OCI-LY7 (cell line): ENCODE data around the gene EFNA5. TPM values are rescaled to one million over a fixed set of nuclear protein-coding genes. Genes with fewer than 3 reads are reported as not detected.

Source experiments
- BruUV-seq: library from RNA; stranded (reverse); fragments of 400-500 nt; replicated peaks from 2 replicates; lab custom pipeline; 2021; lab: Mats Ljungman, UMichigan
- CTCF ChIA-PET: fragments of 300-600 bp; sonication (Branson Sonifier 250); formaldehyde crosslinking; loops from one replicate; lab custom pipeline; 2022; ENCODE audit warnings: antibody characterized with exemption; ENCODE audit not compliant: unreplicated experiment; lab: Charles Lee
- POLR2A ChIA-PET: fragments of 300-600 bp; sonication (Branson Sonifier 250); formaldehyde crosslinking; loops from one replicate; lab custom pipeline; 2022; ENCODE audit warnings: antibody characterized with exemption; lab: Charles Lee
- DNase-seq: peaks from one replicate; pipeline ENCODE4 v3.0.0-alpha.2; 2015; ENCODE audit warnings: low spot score
- H2AFZ ChIP-seq: fragments of 200-600 bp; sonication (generic), shearing (Covaris generic); 2 replicates; pipeline ENCODE4 v1.6.1; 2014; ENCODE audit warnings: mild to moderate bottlenecking, antibody characterized with exemption, low read length, moderate library complexity
- H3K27ac ChIP-seq: fragments of 200-600 bp; sonication (generic); 2 replicates; pipeline ENCODE4 v1.5.1; 2014; ENCODE audit warnings: mixed run types, low read depth, mild to moderate bottlenecking, moderate library complexity, low read length, inconsistent platforms; ENCODE audit not compliant: poor library complexity, severe bottlenecking
- H3K36me3 ChIP-seq: fragments of 200-600 bp; sonication (generic); 2 replicates; pipeline ENCODE4 v1.6.1; 2014; ENCODE audit warnings: mild to moderate bottlenecking, antibody characterized with exemption, low read length, moderate library complexity, mixed read lengths; ENCODE audit not compliant: insufficient read depth
- H3K4me1 ChIP-seq: fragments of 200-600 bp; sonication (generic); 2 replicates; pipeline ENCODE4 v1.5.1; 2014; ENCODE audit warnings: mild to moderate bottlenecking, low read length; ENCODE audit not compliant: insufficient read depth, poor library complexity, severe bottlenecking
- H3K4me2 ChIP-seq: fragments of 200-600 bp; sonication (generic); 2 replicates; pipeline ENCODE4 v1.6.1; 2014; ENCODE audit warnings: mild to moderate bottlenecking, low read length
- H3K4me3 ChIP-seq: fragments of 200-600 bp; sonication (generic); 2 replicates; pipeline ENCODE4 v1.5.1; 2014; ENCODE audit warnings: mild to moderate bottlenecking, low read depth, low read length; ENCODE audit not compliant: poor library complexity, severe bottlenecking
- H3K79me2 ChIP-seq: fragments of 200-600 bp; sonication (generic); 2 replicates; pipeline ENCODE4 v1.6.1; 2016; ENCODE audit warnings: low read depth, mild to moderate bottlenecking, low read length, moderate library complexity, mixed read lengths; ENCODE audit not compliant: insufficient read depth
- H3K9me2 ChIP-seq: fragments of 200-600 bp; sonication (generic); 2 replicates; pipeline ENCODE4 v1.6.1; 2016; ENCODE audit warnings: mild to moderate bottlenecking, low read length, mixed read lengths; ENCODE audit not compliant: insufficient read depth
- H3K9me3 ChIP-seq: fragments of 200-600 bp; sonication (generic); 2 replicates; pipeline ENCODE4 v1.6.1; 2014; ENCODE audit warnings: mild to moderate bottlenecking, mixed run types, low read length, mixed read lengths
- H4K20me1 ChIP-seq: fragments of 200-600 bp; sonication (generic); 2 replicates; pipeline ENCODE4 v1.6.1; 2014; ENCODE audit warnings: mild to moderate bottlenecking, antibody characterized with exemption, low read length, moderate library complexity, mixed read lengths; ENCODE audit not compliant: insufficient read depth
- CTCF ChIP-seq: fragments of 200-600 bp; sonication (generic); conservative IDR thresholded peaks from 2 replicates; pipeline ENCODE4 v1.5.1; 2014; ENCODE audit warnings: mild to moderate bottlenecking, antibody characterized with exemption, low read length, moderate library complexity, mixed read lengths
- EZH2phosphoT487 ChIP-seq: fragments of 200-600 bp; sonication (generic); IDR thresholded peaks from 2 replicates; pipeline ENCODE4 v1.6.1; 2018; ENCODE audit warnings: low read depth, borderline replicate concordance, mild to moderate bottlenecking, mixed run types, antibody characterized with exemption, low read length, moderate library complexity, mixed read lengths
- intact Hi-C: fragments of 100-400 bp; cut with micrococcal nuclease; formaldehyde crosslinking; loops from one replicate; pipeline ENCODE4 v1.10.0; 2022; ENCODE audit not compliant: unreplicated experiment
- total RNA-seq, 2 experiments: library from RNA; depleted of rRNA in 1 of 2; stranded (reverse); fragments of >200 nt in 1 of 2; shearing (Covaris generic) in 1 of 2; gene quantifications; 2 replicates each; pipeline ENCODE4 v1.2.3, GENCODE V29; 2014 to 2022

The EFNA5 gene
- total RNA-seq, 2 experiments from 2014 or later, result 2.1 to 3.1 TPM

- no peak for DNase-seq
- TF ChIP-seq EZH2phosphoT487 (no peak), CTCF (no peak)
- Histone ChIP-seq H3K27ac (no peak overlapping the region), H3K9me3 (no peaks in the 10 kb centered on the region), H2AFZ (0 out of 2 replicates have a peak overlapping the region, but pooled peaks have one; percentile 41), H3K79me2 (no peaks in the 10 kb centered on the region), H3K36me3 (no peaks in the 10 kb centered on the region), H3K4me1 (peaks cover 10% of the 10 kb centered on the region), H3K4me3 (no peak overlapping the region), H4K20me1 (no peaks in the 10 kb centered on the region), H3K4me2 (no peak overlapping the region), H3K9me2 (no peaks in the 10 kb centered on the region)
- CTCF ChIA-PET, result no interaction called here
- POLR2A ChIA-PET, result interaction anchor here (0.6 to 5.9 kb wide), 7 partner anchors 12 to 111 kb away, joined by 3 to 54 read pairs (median 5); no protein-coding TSS in a partner anchor
- no TSS peak for BruUV-seq
- intact Hi-C loops, result no loop called here
These were observed 169.9 kb downstream of the EFNA5 start for GRCh38 chr5:107500840-107501239.

DNA sequence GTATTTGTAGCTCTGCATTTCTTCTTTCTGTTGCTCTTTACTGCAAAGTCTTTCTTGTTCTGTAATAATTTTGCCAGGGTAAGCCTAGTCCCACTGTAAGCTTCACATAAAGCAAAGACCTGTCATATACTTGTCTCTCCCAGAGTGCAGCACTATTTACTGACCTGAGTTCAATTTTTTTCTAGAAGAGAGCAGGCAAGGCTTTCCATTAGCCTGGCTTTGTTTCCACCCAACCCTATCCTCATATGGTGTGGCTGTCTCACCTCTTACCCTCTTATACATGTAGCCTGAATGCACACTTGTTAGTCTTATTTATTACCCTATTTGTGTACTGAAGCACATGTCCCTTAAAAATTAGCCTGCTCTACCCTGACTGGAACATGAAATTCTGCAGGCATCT, 170.4 kb downstream of the EFNA5 start:
- Histone ChIP-seq H3K4me1 (peaks cover 10% of the 10 kb centered on the region), H3K36me3 (no peaks in the 10 kb centered on the region), H3K9me2 (no peaks in the 10 kb centered on the region), H3K27ac (no peak overlapping the region), H3K9me3 (no peaks in the 10 kb centered on the region), H2AFZ (0 out of 2 replicates have a peak overlapping the region, but pooled peaks have one; percentile 6), H4K20me1 (no peaks in the 10 kb centered on the region), H3K4me3 (no peak overlapping the region), H3K4me2 (no peak overlapping the region), H3K79me2 (no peaks in the 10 kb centered on the region)
- CTCF ChIA-PET, result no interaction called here
- POLR2A ChIA-PET, result interaction anchor here (0.6 to 5.9 kb wide), 10 partner anchors 12 to 350 kb away, joined by 3 to 54 read pairs (median 3); no protein-coding TSS in a partner anchor
- intact Hi-C loops, result no loop called here
- no TSS peak for BruUV-seq
- DNase-seq, result no peak
- TF ChIP-seq EZH2phosphoT487, result no peak
- TF ChIP-seq CTCF, result no peak

- Histone ChIP-seq H3K27ac (no peak overlapping the region), H2AFZ (0 out of 2 replicates have a peak overlapping the region, but pooled peaks have one; percentile 6), H3K4me1 (peaks cover 10% of the 10 kb centered on the region), H3K4me2 (no peak overlapping the region), H4K20me1 (no peaks in the 10 kb centered on the region), H3K9me2 (no peaks in the 10 kb centered on the region), H3K79me2 (no peaks in the 10 kb centered on the region), H3K9me3 (no peaks in the 10 kb centered on the region), H3K4me3 (no peak overlapping the region), H3K36me3 (no peaks in the 10 kb centered on the region)
- ChIA-PET POLR2A (interaction anchor here (0.5 to 5.9 kb wide), 12 partner anchors 10 to 349 kb away, joined by 3 to 54 read pairs (median 4); no protein-coding TSS in a partner anchor), CTCF (no interaction called here)
- no peak for DNase-seq
- no TSS peak for BruUV-seq
- intact Hi-C loops, result no loop called here
- TF ChIP-seq CTCF (no peak), EZH2phosphoT487 (no peak)
These were observed 171.0 kb downstream of the EFNA5 start for GRCh38 chr5:107499776-107500175.
